ENCODE measurements around the gene PRPF38B.

PRPF38B gene

DNA sequence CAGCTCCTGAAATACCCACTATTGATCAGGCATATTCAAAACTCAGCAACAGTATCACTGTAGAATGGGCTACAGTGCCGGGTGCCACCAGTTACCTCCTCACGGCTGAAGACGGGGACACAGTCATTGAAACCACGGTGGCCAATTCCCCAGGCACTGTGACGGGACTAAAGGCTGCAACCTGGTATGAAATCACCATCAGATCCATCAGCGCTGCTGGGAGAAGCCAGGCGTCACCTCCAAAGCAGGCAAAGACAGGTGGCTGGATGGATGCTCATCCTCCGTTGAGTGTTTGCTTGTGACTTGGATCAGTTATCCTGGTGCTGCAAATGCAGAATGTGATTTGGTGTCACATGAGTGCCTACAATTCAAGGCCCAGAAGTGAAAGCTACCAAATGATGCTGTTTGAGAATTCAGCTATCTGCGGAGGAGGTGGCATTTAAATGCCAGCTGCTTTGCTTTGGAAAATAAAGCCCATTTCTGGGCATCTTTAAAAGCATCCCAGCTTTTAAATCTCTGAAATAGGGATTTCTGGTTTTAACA lies 25.7 kb downstream of the PRPF38B start:
- DNase-seq (ENCODE audit: low read depth) = no peak

DNA sequence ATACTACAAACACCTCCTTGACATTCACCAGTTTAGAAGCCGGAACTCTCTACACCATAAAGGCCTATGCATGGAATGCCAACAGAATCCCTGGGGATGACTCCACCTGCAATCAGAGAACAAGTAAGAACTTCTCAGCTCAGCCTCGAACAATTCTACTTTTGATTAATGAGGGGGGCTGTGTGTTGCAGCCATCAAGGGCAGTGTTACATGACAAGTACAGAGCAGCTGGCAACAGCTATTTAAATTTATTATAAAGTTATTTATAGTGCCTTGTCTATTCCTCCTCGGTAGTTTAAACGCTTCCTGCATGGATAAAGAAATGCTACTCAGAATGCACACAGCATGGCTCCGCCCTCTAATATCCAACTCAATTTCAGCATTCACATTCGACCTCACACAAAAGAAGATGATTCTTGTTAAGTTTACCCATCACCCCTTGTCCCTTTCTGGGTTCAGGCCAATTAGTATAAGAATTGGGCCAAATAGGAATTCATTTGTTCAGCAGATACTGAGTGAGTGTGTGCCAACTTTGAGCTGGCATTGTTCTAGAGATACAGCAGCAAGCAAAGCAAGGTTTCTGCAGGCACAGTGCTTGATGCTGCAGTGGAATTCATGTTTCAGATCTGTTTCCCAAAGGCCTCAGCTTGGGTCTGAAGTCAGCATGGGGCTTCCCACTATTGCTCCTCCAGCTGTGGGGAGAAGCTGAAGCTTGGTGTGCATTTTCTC lies 27.0 kb downstream of the PRPF38B start:
- no peak for DNase-seq (ENCODE audit: low read depth)

DNA sequence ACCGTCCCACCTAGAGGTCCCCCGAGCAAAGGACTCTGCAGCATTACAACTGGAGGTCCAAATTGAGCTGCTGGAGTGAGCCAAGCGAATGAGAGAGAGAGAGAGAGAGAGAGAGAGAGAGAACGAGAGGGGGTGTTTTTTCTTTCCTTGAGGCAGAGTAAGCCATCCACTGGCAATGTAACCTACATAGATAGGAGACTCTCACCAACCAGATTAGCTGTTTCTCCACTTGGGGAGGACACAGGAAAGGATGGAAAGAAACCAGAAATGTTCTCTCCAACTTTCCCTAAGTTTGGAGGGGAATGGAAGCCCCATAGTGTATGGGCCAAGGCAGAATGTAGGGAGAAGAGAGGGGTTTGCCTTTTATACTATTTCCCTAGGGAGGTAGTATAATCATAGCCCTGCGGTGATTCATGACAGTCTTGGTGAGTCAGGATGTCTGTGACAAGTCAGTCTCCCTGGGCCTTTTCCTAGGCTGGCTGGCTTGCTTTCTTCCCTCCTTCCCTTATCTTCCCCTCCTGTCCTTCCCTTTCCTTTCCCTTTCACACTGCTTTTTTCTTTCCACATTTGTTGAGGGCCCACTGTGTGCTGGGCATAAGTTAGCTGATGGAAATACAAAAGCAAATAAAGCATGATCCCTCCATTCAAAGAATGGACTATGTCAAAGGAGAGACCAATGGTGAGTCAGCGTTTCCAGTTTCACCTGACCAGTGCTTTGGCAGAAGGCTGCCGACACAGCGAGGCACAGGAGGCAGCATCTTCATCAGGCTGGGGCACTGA lies 27.7 kb downstream of the PRPF38B start:
- DNase-seq (ENCODE audit: low read depth) = no peak

DNA sequence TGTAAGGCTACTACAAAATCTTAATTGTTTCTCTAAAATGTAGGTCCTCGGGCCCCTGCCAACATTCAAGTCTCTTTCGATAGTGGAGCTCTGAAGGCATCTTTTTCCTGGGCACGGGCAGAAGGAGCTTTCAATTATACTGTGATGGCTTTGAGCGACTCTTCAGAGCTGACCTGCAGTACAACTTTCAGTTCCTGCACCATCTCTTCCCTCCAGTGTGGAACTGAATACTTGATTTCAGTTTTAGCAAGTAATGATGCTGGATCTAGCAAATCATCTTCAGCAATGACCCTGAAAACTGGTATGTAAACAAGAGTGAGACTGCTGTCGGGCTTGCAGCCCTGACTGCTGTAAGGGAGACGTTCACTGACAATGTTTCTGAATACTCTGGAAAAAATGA lies 30.2 kb downstream of the PRPF38B start:
- DNase-seq (ENCODE audit: low read depth) = no peak

DNA sequence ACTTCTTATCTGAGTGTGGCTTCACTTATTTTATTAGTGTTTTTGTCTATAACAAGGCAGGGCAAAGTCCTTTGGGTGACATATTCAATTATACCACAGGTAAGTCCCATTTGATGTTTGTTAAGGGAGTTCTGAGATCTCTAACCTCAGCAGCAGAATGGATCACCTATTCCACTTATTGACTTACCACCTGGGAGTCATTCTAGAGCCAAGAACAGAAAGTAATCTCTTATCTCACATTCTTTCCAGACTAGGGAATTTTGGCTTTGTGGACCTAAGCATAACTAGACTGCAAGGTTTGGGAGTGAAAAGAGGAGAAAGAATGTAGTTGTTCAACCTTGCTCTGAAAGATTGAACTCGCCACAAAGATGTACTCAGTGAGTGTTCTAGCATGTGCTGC lies 33.8 kb downstream of the PRPF38B start:
- DNase-seq (ENCODE audit: low read depth) = no peak

DNA sequence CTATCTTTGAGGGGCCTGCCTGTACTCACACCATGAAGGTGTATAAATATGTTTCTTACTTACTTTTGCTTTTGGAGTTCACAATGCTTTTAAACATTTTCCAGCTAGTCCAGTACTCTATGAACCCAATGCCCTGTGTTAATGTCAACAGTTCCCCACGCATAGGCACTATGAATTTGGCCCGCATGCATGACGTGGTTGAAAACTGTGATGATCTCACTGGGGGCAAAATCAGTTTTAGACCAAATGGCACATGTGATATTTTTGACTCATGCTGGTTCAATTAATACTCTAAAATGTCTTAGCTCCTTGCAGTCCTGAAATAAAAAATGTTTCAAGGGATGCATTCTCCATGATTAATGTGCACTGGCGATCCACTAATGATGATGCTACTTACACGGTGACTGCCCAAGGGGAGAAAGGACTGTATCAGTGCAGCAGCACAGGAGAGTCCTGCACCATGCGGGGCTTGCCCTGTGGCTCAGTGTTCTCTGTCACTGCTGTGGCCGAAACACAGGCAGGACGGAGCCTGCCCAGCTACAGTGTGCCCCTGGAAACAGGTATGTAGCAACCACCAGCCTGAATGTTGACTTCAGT lies 36.3 kb downstream of the PRPF38B start:
- no peak for DNase-seq (ENCODE audit: low read depth)

DNA sequence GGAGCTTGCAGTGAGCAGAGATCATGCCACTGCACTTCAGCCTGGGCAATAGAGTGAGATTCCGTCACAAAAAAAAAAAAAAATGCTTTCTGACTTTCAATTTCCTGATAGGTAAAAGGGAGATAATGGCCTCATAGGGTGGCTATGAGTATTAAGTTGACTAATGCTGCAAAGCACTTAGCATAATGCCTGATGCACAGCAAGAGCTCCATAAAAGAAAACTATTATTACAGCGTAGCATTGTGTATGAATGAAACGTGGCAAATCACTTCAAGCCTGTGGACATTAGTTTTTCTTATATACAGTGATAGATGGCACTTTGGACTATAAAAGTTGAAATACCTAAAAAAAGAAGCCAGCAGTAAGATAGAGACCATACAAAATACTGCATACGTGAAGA lies 37.4 kb downstream of the PRPF38B start:
- DNase-seq (ENCODE audit: low read depth) = no peak

DNA sequence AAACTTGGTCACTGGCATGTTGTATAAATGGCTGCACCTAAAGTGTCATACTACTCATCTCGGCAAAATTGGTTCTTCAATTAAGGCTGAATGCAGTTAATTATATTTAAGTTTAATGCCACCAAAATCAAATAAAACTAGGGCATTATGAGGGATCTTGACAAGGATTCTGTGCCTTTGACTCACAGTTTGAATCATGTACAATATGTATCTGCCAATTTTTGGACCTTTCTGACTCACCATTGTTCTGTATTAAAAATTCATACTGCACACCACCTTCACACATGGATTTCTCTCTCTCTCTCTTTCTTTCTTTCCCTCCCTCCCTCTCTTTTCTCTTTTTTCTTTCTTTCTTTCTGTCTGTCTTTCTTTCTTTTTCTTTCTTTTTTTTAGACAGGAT lies 40.3 kb downstream of the PRPF38B start:
- DNase-seq (ENCODE audit: low read depth) = no peak

DNA sequence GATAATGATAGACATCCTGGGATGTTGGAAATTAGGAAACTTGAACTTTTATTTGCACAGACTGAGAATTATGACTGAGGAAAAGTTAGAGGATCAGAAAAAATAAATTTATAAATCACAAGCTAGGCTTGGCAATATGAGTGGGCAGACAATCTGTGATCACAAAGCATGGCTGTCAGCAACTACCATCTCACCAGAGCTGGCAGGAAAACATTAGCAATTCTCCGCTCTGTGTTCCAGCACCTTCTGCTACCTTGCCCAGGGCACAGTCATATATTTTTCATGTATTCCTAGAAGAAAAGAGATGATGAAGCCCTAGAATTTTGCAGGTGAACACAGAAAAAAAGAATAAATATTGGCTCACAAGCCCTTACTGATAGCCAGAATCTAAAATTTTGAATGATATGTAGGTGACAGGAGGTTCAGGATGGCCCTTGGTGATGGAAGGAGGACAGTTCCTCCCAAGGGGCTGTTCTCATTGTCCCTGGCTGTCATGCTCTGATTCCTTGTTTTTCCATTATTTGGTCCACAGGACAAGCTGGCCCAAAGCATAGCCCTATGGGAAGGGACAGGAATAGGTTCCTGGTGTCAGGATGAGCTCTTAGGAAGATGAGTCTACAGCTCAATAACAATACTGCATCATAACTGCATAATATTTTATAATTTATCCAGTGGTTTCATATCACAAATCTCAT lies 42.2 kb downstream of the PRPF38B start:
- DNase-seq (ENCODE audit: low read depth) = no peak

DNA sequence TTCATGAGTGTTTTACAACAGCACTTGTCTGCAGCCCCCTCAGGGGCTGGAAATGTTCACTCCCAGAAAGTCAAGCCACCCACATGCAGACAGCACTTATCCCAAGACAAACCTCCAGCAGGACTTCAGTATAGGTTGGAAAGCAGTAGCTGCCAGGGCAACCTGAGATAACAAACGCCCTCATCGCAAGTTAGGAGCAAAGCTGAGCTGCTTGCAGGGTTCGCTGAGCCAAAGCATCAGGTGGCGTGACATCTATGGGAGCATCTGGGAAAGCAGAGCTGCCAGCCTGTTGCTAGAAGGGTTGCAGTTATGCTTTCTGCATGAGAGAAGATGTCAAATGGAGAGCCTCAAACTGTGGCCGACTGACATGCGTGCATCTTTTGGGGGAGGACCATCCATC lies 50.1 kb downstream of the PRPF38B start:
- DNase-seq (ENCODE audit: low read depth) = no peak

DNA sequence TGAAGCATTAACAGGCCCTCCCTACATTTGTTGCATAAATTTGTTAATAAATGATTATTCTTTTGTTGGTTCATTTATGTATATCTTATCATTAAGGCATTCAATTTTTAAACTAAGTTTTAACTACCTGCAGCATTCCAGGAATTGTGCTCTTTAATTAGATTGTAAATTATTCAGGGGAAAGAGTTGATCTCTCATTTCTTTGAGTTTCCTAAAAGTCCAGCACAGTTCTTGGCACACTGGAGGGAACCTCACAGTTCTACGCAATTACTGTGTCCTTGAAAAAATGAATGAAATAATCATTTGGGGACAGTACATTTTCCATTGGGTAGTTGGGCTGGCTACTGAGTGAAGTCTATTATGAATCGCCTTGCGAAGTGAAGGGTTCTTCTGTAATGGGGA lies 53.9 kb downstream of the PRPF38B start:
- DNase-seq (ENCODE audit: low read depth) = no peak

DNA sequence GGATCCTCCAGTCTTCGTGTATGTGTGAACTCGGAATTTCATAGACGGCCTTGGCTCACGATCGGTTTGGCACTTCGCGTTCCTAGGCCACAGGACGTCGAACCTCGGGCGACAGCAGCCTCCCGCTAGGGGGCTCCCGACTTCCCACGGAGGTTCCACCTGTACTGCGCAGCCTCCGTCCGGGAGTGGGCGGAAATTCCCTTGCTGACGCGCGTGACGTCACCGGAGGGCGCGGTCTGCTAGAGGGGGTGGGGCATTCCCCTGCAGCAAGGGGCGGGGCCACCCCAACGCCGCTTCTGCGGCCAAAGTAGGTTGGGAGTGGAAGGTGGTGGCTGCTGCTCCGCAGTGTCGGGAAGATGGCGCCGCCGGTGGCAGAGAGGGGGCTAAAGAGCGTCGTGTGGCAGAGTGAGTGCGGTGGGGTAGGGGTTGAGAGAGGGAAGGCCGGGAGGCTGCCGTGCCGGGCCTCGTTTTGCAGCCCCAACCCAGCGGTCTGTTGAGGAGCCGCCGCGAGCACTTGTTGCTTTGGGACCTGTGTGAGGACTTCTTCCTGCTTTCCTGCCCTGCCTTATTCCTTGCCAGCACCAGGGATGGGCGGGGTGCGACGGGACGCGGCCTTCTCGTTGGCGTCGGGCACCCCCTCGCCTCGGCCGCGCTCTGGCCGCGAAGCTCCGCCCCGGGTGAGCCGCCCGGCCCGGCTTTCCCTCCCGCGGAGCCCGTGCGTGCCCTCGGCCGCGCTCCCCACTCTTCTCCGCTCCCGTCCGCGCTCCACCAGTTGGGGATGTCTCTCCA lies 54.5 kb downstream of the PRPF38B start, which contains the start of gene STXBP3:
Gene STXBP3 (plus strand): TSS at position 293 of the 789 bp plus-strand sequence. CDS start 64 bp downstream, at position 357.
- DNase-seq (ENCODE audit: low read depth) = peak; percentile 100

DNA sequence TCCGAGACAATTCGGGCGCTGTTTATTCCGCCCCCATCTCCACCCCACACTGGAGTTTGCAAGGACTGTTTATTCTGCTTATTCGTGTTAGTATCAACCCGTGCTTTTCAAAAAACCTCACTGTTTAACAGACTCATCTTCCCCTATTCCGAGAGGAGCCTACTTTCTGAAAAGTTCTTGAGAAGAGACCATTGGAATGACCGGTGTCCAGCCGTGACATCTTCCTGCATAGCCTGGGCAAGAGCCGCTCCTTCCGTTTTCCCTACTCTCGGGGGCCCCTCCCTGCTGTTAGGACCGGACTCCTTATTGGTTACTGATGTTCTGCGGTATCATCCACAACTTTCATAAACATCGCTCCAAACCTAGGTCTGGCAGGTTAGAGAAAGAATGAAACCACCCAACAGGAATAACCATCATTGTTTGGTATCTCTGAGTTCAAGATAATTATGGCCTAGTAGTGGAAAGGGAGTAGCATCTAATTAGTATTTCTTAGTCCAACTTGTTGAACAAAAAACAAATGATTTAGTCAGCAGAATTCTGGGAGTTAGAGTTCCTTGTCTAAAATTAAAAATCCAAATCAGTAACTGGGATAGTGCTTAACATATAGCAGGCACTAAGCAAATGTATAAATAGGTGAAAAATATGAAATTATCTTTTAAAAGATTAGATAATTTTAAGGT lies 55.2 kb downstream of the PRPF38B start:
- DNase-seq (ENCODE audit: low read depth) = peak; percentile 13

DNA sequence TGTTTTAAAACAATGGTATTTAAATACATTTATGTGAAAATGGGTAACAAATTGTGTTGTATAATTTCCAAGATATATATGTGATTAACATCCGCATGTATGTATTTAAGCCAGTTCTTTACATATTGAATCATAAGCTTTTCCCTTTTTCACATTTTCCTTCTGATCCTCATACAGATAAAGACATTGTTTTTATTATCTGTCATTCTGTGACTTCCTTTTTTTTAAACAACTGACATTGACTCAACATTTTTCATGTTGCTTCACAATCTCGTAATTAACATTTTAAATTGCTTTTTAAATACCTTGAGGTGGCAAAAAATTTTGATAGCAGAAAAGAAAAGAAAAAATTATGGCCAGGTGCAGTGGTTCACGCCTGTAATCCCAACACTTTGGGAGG lies 55.8 kb downstream of the PRPF38B start:
- no peak for DNase-seq (ENCODE audit: low read depth)

DNA sequence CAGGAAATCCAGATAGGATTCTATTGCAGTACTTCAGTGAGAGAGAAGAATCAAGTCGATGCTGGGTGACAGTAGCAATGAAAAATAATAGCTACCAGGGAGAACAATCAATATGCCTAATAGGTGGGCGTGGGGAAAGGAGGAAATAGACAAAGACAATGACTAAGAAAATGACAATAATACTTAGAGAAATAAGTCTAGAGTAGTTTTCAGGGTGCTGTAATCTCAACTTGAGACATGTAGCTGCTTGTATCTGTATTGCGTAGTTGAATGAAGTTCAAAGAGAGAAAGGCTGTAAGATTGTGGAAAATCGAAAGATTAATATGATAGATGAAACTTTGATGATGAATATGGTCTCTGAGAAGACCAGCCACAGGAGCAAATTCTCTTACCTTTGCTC lies 57.0 kb downstream of the PRPF38B start:
- no peak for DNase-seq (ENCODE audit: low read depth)

DNA sequence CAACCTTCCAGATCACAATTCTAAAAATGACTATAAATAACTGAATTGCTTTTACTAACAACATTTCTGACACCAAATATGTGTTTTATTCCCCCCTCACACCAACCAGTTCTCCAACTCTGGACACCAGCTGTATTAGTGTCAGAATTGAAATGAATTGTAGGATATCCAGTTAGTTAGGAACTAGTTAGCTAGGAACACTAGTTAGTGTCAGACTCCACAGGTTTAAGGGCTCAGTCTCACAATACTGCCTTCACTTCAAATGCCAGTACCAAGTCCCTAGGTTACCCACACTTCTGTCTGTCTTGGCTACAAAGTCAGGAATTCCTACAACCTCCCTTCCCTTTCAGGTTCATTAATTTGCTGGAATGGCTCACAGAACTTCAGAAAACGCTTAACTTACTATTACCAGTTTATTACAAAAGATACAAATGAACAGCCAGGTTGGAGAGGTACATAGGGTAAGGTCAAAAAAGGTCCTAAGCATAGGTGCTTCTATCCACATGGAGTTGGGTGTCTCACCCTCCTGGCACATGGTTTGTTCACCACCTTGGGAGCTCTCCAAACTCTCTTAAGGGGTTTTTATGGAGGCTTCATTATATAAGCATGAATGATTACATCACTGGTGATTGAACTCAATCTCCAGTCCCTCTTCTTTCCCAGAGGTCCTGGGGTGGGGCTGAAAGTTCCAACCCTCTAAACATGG lies 58.5 kb downstream of the PRPF38B start:
- DNase-seq (ENCODE audit: low read depth) = no peak
